Liver (tissue), 9 donors: ENCODE measurements around the gene NMNAT2. TPM values are rescaled to one million over a fixed set of nuclear protein-coding genes. Genes with fewer than 3 reads are reported as not detected.

Experiments used
- DNase-seq: peaks from one replicate; pipeline ENCODE4 v3.0.0-alpha.2; 2017; ENCODE audit warnings: low spot score
- H3K27ac ChIP-seq, 2 donors: one replicate each; pipeline ENCODE4 v1.7.0; 2013; ENCODE audit warnings: inconsistent platforms in 2 of 2, low read length in 2 of 2, control low read depth in 1 of 2, low read depth in 1 of 2, mild to moderate bottlenecking in 1 of 2
- H3K27me3 ChIP-seq, 4 donors: one replicate each; pipeline versions ENCODE4 v1.6.1 to v1.7.0; 2013; ENCODE audit warnings: low read length in 3 of 4, inconsistent platforms in 1 of 4, mild to moderate bottlenecking in 1 of 4, moderate library complexity in 1 of 4; ENCODE audit not compliant: control insufficient read depth in 4 of 4, insufficient read depth in 4 of 4
- H3K36me3 ChIP-seq, 4 donors: one replicate each; pipeline versions ENCODE4 v1.6.1 to v1.7.0; 2013; ENCODE audit warnings: low read length in 3 of 4, mild to moderate bottlenecking in 3 of 4, low read depth in 1 of 4, moderate library complexity in 1 of 4; ENCODE audit not compliant: control insufficient read depth in 4 of 4, insufficient read depth in 3 of 4
- H3K4me1 ChIP-seq, 4 donors: one replicate each; pipeline versions ENCODE4 v1.6.1 to v1.7.0; 2013; ENCODE audit warnings: low read length in 3 of 4, mild to moderate bottlenecking in 3 of 4, moderate library complexity in 1 of 4; ENCODE audit not compliant: control insufficient read depth in 4 of 4, insufficient read depth in 4 of 4
- H3K4me3 ChIP-seq, 3 donors: one replicate each; pipeline versions ENCODE4 v1.6.1 to v1.7.0; 2013; ENCODE audit warnings: low read length in 3 of 3, control low read depth in 1 of 3, low read depth in 1 of 3, mild to moderate bottlenecking in 1 of 3
- H3K9ac ChIP-seq, 2 donors: one replicate each; pipeline ENCODE4 v1.7.0; 2013; ENCODE audit warnings: low read length in 2 of 2, mild to moderate bottlenecking in 2 of 2, moderate library complexity in 2 of 2, control low read depth in 1 of 2, low read depth in 1 of 2
- H3K9me3 ChIP-seq, 4 donors: one replicate each; pipeline versions ENCODE4 v1.6.1 to v1.7.0; 2013; ENCODE audit warnings: low read length in 3 of 4; ENCODE audit not compliant: control insufficient read depth in 4 of 4
- CTCF ChIP-seq: fragments of 150-350 bp; IDR thresholded peaks from 2 replicates; pipeline ENCODE4 v1.5.1; 2017; ENCODE audit warnings: improper control_type of control experiment, low read depth, low read length; ENCODE audit not compliant: missing input control
- EGR1 ChIP-seq, 2 donors: IDR thresholded peaks; 2 replicates each; pipeline ENCODE4 v1.6.1; 2016 to 2018; ENCODE audit warnings: antibody characterized with exemption in 2 of 2, low read depth in 2 of 2
- FOXA1 ChIP-seq: IDR thresholded peaks from 2 replicates; pipeline ENCODE4 v1.6.1; 2016; ENCODE audit warnings: antibody characterized with exemption
- FOXA2 ChIP-seq: IDR thresholded peaks from 2 replicates; pipeline ENCODE4 v1.6.1; 2016; ENCODE audit warnings: antibody characterized with exemption
- GABPA ChIP-seq, 2 donors: IDR thresholded peaks in 1 of 2; conservative IDR thresholded peaks in 1 of 2; 2 replicates each; pipeline ENCODE4 v1.6.1; 2016; ENCODE audit warnings: antibody characterized with exemption in 2 of 2, mild to moderate bottlenecking in 1 of 2, moderate library complexity in 1 of 2
- HNF4A ChIP-seq, 2 donors: conservative IDR thresholded peaks; 2 replicates each; pipeline ENCODE4 v1.6.1; 2016; ENCODE audit warnings: antibody characterized with exemption in 2 of 2, mild to moderate bottlenecking in 2 of 2
- HNF4G ChIP-seq: IDR thresholded peaks from 2 replicates; pipeline ENCODE4 v1.6.1; 2016; ENCODE audit warnings: antibody characterized with exemption
- MAX ChIP-seq: IDR thresholded peaks from 2 replicates; pipeline ENCODE4 v1.6.1; 2016; ENCODE audit warnings: antibody characterized with exemption
- NR2F2 ChIP-seq: IDR thresholded peaks from 2 replicates; pipeline ENCODE4 v1.6.1; 2016; ENCODE audit warnings: antibody characterized with exemption
- REST ChIP-seq: IDR thresholded peaks from 2 replicates; pipeline ENCODE4 v1.6.1; 2016; ENCODE audit warnings: antibody characterized with exemption, mild to moderate bottlenecking
- RXRA ChIP-seq, 2 donors: IDR thresholded peaks; 2 replicates each; pipeline ENCODE4 v1.6.1; 2017 to 2018; ENCODE audit warnings: antibody characterized with exemption in 2 of 2, mild to moderate bottlenecking in 1 of 2
- TAF1 ChIP-seq: conservative IDR thresholded peaks from 2 replicates; pipeline ENCODE4 v1.6.1; 2016; ENCODE audit warnings: antibody characterized with exemption, mild to moderate bottlenecking
- YY1 ChIP-seq: IDR thresholded peaks from 2 replicates; pipeline ENCODE4 v1.6.1; 2016; ENCODE audit warnings: antibody characterized with exemption, mild to moderate bottlenecking
- ZBTB33 ChIP-seq: IDR thresholded peaks from 2 replicates; pipeline ENCODE4 v1.6.1; 2016; ENCODE audit warnings: antibody characterized with exemption
- WGBS: extraction: QIAGEN DNeasy Blood & Tissue Kit; methylation state at CpG from one replicate; pipeline ENCODE4 v1.1.7; 2013; 5-methylcytosine and 5-hydroxymethylcytosine counted together
- polyA plus RNA-seq, 2 donors: library from polyadenylated mRNA; stranded (reverse) in 1 of 2; unstranded in 1 of 2; fragments of 200-250 nt in 1 of 2; fragments of >200 nt in 1 of 2; fragmentation: Nextera tagmentation in 1 of 2; extraction: Ambion mirVana in 1 of 2; gene quantifications; one replicate each; pipeline versions ENCODE4 v1.2.1 to v1.2.3, GENCODE V29; 2013 to 2015
- total RNA-seq, 2 donors: library from RNA; depleted of rRNA; stranded (reverse); fragments of >200 nt; gene quantifications; one replicate each; pipeline ENCODE4 v1.2.3, GENCODE V29; 2014
- donor health status: healthy.
- donor health status: healthy.
- donor health status: healthy.
- donor health status: healthy.
- donor health status: healthy.

NMNAT2 gene
- total and polyA plus RNA-seq, 4 donors, result under 0.01 to 0.07 (median 0.05) TPM; not detected in 1

- Histone ChIP-seq H3K9ac (no peak overlapping the region), H3K36me3 (no peaks in the 10 kb centered on the region), H3K27me3 (peaks cover 0 to 3% (median 0%) of the 10 kb centered on the region in 4 donors), H3K4me3 (no peak overlapping the region), H3K4me1 (no peaks in the 10 kb centered on the region), H3K27ac (no peak overlapping the region), H3K9me3 (no peaks in the 10 kb centered on the region)
- 75% methylated on average over 3 of the region's 3 CpGs for WGBS
- no peak for DNase-seq
- TF ChIP-seq MAX, result no peak
- no peak for TF ChIP-seq HNF4A (conservative IDR thresholded peaks at IDR 0.05)
- no peak for TF ChIP-seq TAF1
- TF ChIP-seq NR2F2, result no peak
- no peak for TF ChIP-seq GABPA (IDR thresholded peaks at IDR 0.05 in 1 of 2, conservative IDR thresholded peaks at IDR 0.05 in 1 of 2)
- no peak for TF ChIP-seq EGR1 (IDR thresholded peaks at IDR 0.05; ENCODE audit: low read depth in 2 of 2)
- TF ChIP-seq FOXA1, result no peak
- TF ChIP-seq CTCF, result no peak
- TF ChIP-seq FOXA2, result no peak
- no peak for TF ChIP-seq YY1
These were observed 170.7 kb downstream of the NMNAT2 start for GRCh38 chr1:183247484-183247883.

GRCh38 chr1:183247066-183247465, 171.1 kb downstream of the NMNAT2 start:
- no peaks in the 10 kb centered on the region for H3K9me3 ChIP-seq
- 92% methylated on average over 11 of the region's 11 CpGs for WGBS
- DNase-seq, result no peak

More at GRCh38 chr1:183247066-183247465, 171.1 kb downstream of the NMNAT2 start:
- H3K27ac ChIP-seq, result no peak overlapping the region
- H3K4me1 ChIP-seq, result no peaks in the 10 kb centered on the region
- H3K9ac ChIP-seq, result no peak overlapping the region
- peaks cover 0 to 3% (median 0%) of the 10 kb centered on the region in 4 donors for H3K27me3 ChIP-seq
- no peak overlapping the region for H3K4me3 ChIP-seq
- H3K36me3 ChIP-seq, result no peaks in the 10 kb centered on the region
- TF ChIP-seq REST (no peak), HNF4G (no peak), MAX (no peak), HNF4A (conservative IDR thresholded peaks at IDR 0.05) (no peak), FOXA1 (no peak), ZBTB33 (no peak), RXRA (IDR thresholded peaks at IDR 0.05) (no peak), TAF1 (no peak)
